Suprapubic skin (tissue), 3 donors: ENCODE data around the gene PAX4.

ENCODE experiments used
- EP300 ChIP-seq: sonication (generic); formaldehyde crosslinking; IDR thresholded peaks from one replicate; pipeline ENCODE4 v1.6.1; 2017; ENCODE audit warnings: antibody characterized with exemption
- POLR2A ChIP-seq, 2 donors: fragments of 450-650 bp; IDR thresholded peaks; one replicate each; pipeline ENCODE4 v1.6.1; 2017; ENCODE audit warnings: antibody characterized with exemption in 2 of 2, mild to moderate bottlenecking in 2 of 2, moderate library complexity in 2 of 2
- TF ChIP-seq, protein P1 (sequence below), 2 donors: fragments of 200-600 bp in 1 of 2; fragments of 450-650 bp in 1 of 2; sonication (generic) in 1 of 2; IDR thresholded peaks; one replicate each; pipeline ENCODE4 v1.5.1; 2016 to 2019; ENCODE audit warnings: antibody characterized with exemption in 2 of 2, mild to moderate bottlenecking in 1 of 2, moderate library complexity in 1 of 2

DNA sequence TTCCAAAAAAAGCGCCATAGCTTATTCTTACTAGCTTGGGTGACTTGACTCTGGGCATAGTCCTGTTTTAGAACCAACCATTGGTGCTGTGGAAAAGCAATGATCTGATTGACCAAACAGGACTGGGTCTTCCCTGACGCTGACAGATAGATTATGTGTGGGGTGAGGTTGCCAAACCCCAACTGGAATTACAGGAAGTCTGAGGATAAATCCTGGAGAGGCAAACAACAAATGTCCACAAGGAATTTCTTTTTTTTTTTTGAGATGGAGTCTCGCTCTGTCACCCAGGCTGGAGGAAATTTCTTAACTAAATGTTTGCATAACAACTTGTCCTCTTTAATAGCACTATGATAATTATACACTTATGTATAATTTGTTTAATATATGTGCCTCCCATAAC lies 51.7 kb downstream of the PAX4 start:
- TF ChIP-seq, protein P1, sequence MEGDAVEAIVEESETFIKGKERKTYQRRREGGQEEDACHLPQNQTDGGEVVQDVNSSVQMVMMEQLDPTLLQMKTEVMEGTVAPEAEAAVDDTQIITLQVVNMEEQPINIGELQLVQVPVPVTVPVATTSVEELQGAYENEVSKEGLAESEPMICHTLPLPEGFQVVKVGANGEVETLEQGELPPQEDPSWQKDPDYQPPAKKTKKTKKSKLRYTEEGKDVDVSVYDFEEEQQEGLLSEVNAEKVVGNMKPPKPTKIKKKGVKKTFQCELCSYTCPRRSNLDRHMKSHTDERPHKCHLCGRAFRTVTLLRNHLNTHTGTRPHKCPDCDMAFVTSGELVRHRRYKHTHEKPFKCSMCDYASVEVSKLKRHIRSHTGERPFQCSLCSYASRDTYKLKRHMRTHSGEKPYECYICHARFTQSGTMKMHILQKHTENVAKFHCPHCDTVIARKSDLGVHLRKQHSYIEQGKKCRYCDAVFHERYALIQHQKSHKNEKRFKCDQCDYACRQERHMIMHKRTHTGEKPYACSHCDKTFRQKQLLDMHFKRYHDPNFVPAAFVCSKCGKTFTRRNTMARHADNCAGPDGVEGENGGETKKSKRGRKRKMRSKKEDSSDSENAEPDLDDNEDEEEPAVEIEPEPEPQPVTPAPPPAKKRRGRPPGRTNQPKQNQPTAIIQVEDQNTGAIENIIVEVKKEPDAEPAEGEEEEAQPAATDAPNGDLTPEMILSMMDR (IDR thresholded peaks at IDR 0.05) = no peak
- TF ChIP-seq POLR2A (IDR thresholded peaks at IDR 0.05) = no peak
- no peak for TF ChIP-seq EP300
